RWPE2 (cell line): ENCODE results near the gene ADAMTSL2.

Source experiments
- ATAC-seq: fragments of 200-7000 bp; cut with Tn5 transposase; 3 replicates; pipeline ENCODE4 v1.9.1; 2021; ENCODE audit warnings: low read depth
- DNase-seq: peaks from one replicate; pipeline ENCODE4 v3.0.0-alpha.2; 2020; ENCODE audit warnings: low spot score
- H3K27ac ChIP-seq: fragments of 450-650 bp; 2 replicates; pipeline ENCODE4 v1.5.1; 2017; ENCODE audit warnings: mild to moderate bottlenecking; ENCODE audit not compliant: poor library complexity, severe bottlenecking
- H3K27me3 ChIP-seq: fragments of 250-450 bp; sonication (Bioruptor Pico); 2 replicates; pipeline ENCODE4 v1.5.1; 2021; ENCODE audit warnings: mild to moderate bottlenecking, moderate library complexity; ENCODE audit not compliant: insufficient read depth, poor library complexity, severe bottlenecking
- H3K36me3 ChIP-seq: fragments of 250-450 bp; sonication (Bioruptor Pico); 2 replicates; pipeline ENCODE4 v1.5.1; 2020; ENCODE audit warnings: low read depth, mild to moderate bottlenecking, moderate library complexity
- H3K4me1 ChIP-seq: fragments of 250-450 bp; sonication (Bioruptor Pico); 2 replicates; pipeline ENCODE4 v1.5.1; 2021; ENCODE audit warnings: mild to moderate bottlenecking, moderate library complexity; ENCODE audit not compliant: insufficient read depth, poor library complexity, severe bottlenecking
- H3K4me3 ChIP-seq: fragments of 250-450 bp; sonication (Bioruptor Pico); 2 replicates; pipeline ENCODE4 v1.5.1; 2021; ENCODE audit warnings: mild to moderate bottlenecking, moderate library complexity; ENCODE audit not compliant: severe bottlenecking
- H3K9me3 ChIP-seq: fragments of 250-450 bp; sonication (Bioruptor Pico); 2 replicates; pipeline ENCODE4 v1.5.1; 2021; ENCODE audit warnings: mild to moderate bottlenecking, moderate library complexity; ENCODE audit not compliant: severe bottlenecking
- TF ChIP-seq, protein P1 (sequence below): fragments of 450-650 bp; IDR thresholded peaks from one replicate; pipeline ENCODE4 v1.5.1; 2017; ENCODE audit warnings: mild to moderate bottlenecking, moderate library complexity; ENCODE audit not compliant: poor library complexity, severe bottlenecking

The ADAMTSL2 gene

DNA sequence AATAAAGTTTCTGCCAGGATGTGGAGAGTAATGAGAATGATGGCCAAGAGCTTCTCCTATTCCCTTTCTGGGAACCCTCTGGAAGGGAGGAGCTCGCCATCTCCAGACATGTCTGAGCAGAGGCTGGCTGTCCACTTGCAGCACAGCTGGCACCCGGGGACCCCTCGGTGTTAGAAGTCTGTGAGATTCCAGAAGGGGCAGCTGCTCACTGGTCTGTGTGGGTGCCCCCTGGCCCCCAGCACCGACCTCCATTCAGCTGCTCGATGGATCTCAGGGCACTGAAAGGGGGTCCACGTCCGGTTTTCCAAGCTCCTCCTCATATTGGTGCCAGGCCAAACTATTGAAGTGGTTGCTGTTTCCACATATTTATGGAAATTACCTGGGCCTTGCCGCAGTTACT lies 78.3 kb downstream of the ADAMTSL2 start:
- TF ChIP-seq, protein P1, sequence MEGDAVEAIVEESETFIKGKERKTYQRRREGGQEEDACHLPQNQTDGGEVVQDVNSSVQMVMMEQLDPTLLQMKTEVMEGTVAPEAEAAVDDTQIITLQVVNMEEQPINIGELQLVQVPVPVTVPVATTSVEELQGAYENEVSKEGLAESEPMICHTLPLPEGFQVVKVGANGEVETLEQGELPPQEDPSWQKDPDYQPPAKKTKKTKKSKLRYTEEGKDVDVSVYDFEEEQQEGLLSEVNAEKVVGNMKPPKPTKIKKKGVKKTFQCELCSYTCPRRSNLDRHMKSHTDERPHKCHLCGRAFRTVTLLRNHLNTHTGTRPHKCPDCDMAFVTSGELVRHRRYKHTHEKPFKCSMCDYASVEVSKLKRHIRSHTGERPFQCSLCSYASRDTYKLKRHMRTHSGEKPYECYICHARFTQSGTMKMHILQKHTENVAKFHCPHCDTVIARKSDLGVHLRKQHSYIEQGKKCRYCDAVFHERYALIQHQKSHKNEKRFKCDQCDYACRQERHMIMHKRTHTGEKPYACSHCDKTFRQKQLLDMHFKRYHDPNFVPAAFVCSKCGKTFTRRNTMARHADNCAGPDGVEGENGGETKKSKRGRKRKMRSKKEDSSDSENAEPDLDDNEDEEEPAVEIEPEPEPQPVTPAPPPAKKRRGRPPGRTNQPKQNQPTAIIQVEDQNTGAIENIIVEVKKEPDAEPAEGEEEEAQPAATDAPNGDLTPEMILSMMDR, result no peak
- ATAC-seq, result no peak
- Histone ChIP-seq H3K4me1 (no peaks in the 10 kb centered on the region), H3K27me3 (peaks cover 64% of the 10 kb centered on the region), H3K9me3 (no peaks in the 10 kb centered on the region), H3K27ac (no peak overlapping the region), H3K36me3 (no peaks in the 10 kb centered on the region), H3K4me3 (no peak overlapping the region)
- DNase-seq, result no peak

DNA sequence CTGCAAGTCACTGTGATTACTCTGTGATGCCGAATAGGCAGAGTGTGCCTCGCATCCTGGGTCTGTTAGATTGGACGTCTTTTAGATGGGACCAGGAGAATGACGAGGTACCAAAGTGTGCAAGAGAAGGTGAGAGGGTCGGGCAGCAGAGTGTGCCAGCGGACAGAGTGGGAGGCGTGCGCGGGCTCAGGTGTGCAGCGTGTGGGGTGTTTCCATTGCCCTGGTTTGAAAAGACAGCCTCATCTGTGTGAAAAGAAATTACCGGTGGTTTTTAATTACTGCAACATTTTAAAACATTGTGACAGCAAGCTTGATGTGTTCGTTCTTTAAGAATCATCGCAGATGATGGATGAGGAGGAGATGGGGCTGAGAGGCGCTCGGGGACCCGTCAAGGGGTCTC lies 78.9 kb downstream of the ADAMTSL2 start:
- Histone ChIP-seq H3K4me3 (no peak overlapping the region), H3K4me1 (no peaks in the 10 kb centered on the region), H3K9me3 (no peaks in the 10 kb centered on the region), H3K27me3 (peaks cover 64% of the 10 kb centered on the region), H3K27ac (no peak overlapping the region), H3K36me3 (no peaks in the 10 kb centered on the region)
- no peak for DNase-seq
- no peak for ATAC-seq
- TF ChIP-seq, protein P1, result no peak

DNA sequence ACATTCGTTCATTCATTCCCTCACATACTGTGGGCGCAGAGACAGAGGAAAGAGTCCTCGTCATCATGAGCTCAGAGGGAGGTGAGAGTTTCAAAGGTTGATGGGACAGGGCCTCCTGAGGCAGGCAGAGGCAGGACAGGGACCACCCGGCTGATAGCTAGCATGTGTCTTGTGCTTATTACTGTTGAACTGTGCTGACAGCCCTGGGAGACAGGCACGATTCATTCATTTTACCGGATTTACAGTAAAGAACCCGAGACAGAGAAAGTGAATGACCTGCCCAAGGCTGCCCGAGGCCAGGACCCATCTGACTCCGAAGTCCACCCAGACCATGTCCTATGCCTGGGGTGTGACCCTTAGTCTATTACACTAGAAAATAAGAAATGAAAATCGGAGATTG lies 79.6 kb downstream of the ADAMTSL2 start:
- TF ChIP-seq, protein P1, result no peak
- H3K9me3 ChIP-seq, result no peaks in the 10 kb centered on the region
- H3K27ac ChIP-seq, result no peak overlapping the region
- H3K36me3 ChIP-seq, result no peaks in the 10 kb centered on the region
- H3K27me3 ChIP-seq, result peaks cover 63% of the 10 kb centered on the region
- H3K4me1 ChIP-seq, result no peaks in the 10 kb centered on the region
- ATAC-seq (no peak), DNase-seq (no peak)
- no peak overlapping the region for H3K4me3 ChIP-seq

DNA sequence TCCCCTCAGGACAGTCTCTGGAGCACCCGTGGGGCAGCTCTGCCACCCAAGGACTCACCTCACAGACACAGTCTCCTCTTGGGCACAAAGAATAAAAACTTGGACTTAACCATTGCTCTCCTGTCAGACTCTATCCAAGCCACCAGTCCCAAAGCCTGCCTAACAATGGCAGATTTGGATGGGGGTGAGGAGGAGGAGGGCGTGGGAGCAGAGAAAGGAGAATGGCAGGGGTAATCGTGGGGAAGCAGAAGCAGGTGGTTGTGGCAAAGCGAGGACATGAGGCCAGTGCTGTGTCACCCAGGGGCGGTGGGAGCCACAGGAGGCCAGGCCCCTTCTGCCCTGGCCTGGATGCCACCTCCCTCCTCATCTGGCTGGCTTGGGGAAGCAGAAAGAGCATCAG lies 80.2 kb downstream of the ADAMTSL2 start:
- no peak overlapping the region for H3K27ac ChIP-seq
- H3K9me3 ChIP-seq, result no peaks in the 10 kb centered on the region
- H3K27me3 ChIP-seq, result peaks cover 65% of the 10 kb centered on the region
- H3K4me1 ChIP-seq, result no peaks in the 10 kb centered on the region
- H3K4me3 ChIP-seq, result no peak overlapping the region
- TF ChIP-seq, protein P1, result no peak
- ATAC-seq (no peak), DNase-seq (no peak)
- no peaks in the 10 kb centered on the region for H3K36me3 ChIP-seq

DNA sequence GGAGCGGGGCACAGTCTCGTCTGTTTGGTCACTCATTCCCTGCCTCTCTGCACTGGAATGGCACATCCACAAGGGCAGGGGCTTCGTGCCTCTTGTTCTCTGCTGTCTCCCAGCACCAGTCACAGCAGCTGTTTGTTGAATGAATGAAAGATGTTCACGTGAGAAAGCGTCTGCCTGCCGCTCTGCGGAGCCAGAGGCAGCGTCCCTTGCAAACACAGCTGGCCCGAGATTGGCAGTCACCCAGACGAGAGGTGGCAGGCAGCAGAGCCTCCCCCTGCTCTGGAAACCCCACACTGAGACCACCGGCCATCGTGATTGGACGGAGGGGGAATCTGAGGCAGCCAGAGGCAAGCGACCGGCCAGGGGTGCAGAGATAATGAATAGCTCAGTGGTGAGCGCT lies 80.7 kb downstream of the ADAMTSL2 start:
- DNase-seq (no peak), ATAC-seq (no peak)
- Histone ChIP-seq H3K27me3 (peaks cover 66% of the 10 kb centered on the region), H3K36me3 (no peaks in the 10 kb centered on the region), H3K9me3 (no peaks in the 10 kb centered on the region), H3K4me3 (no peak overlapping the region), H3K27ac (no peak overlapping the region), H3K4me1 (no peaks in the 10 kb centered on the region)
- TF ChIP-seq, protein P1, result no peak
